GM12891 (cell line): Measurements from ENCODE around the gene RASSF6.

ENCODE experiments used
- DNase-seq: peaks from one replicate; pipeline ENCODE4 v3.0.0; 2011; ENCODE audit warnings: low spot score; ENCODE audit not compliant: insufficient read length
- FAIRE-seq: peaks from 2 replicates; lab custom pipeline; 2011; peaks lifted over from hg19 to GRCh38; lab: Jason Lieb, UNC
- PAX5 ChIP-seq: IDR thresholded peaks from 2 replicates; pipeline ENCODE4 v1.6.1; 2011; ENCODE audit warnings: low read length, moderate library complexity, mild to moderate bottlenecking; ENCODE audit not compliant: insufficient read depth, severe bottlenecking
- POLR2A ChIP-seq: IDR thresholded peaks from 2 replicates; pipeline ENCODE4 v1.6.1; 2011; ENCODE audit warnings: low read depth, low read length, control low read depth
- POLR2AphosphoS5 ChIP-seq: IDR thresholded peaks from 2 replicates; pipeline ENCODE4 v1.6.1; 2011; ENCODE audit warnings: low read depth, low read length, control low read depth
- POU2F2 ChIP-seq: IDR thresholded peaks from 2 replicates; pipeline ENCODE4 v1.6.1; 2011; ENCODE audit warnings: low read depth, mild to moderate bottlenecking, control low read depth, low read length, moderate library complexity
- SPI1 ChIP-seq: IDR thresholded peaks from 2 replicates; pipeline ENCODE4 v1.6.1; 2011; ENCODE audit warnings: low read depth, low read length, control low read depth
- TAF1 ChIP-seq: IDR thresholded peaks from 2 replicates; pipeline ENCODE4 v1.6.1; 2011; ENCODE audit warnings: low read depth, low read length, control low read depth

RASSF6 gene

DNA sequence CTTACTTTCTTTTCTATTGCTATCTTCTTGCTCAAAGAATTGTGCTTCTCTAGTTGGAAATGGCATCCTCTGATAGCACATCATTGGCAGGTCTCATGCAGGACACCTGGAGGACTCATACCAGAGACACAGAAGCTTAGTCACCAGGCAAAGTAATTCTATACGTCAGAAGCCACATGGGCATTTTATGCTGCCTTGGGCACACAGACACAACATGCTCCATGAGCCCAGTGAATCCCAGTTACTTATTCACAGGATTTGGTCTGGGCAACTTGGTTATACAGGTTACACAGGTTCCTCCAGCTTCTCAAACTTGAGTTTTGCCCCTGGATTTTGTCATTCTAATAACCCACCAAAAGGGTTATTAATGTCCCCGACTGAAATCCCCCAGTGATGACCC is 7.1 kb downstream of the RASSF6 start:
- FAIRE-seq (no peak), DNase-seq (no peak)
- no peak for TF ChIP-seq POU2F2
- TF ChIP-seq POLR2AphosphoS5 = no peak
- no peak for TF ChIP-seq SPI1
- no peak for TF ChIP-seq PAX5
- TF ChIP-seq TAF1 = no peak
- TF ChIP-seq POLR2A = no peak

DNA sequence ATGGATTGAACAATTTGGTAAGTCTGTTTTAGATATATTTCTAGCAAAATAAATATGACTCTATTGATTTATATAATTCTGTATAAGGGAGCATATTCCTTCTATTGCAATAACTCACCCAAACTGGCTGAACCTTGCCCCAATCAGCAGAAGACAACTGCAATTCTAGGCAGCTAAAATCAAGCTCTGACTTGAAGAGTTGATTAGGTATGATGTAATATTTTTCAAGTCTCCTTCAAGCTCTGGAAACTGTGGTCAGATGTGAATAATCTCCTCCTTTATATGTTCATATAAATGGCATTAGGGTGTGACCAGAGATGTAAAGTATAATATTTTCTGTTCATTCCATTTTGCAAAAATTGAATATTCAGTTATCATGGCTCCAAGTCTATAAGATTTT is 8.2 kb downstream of the RASSF6 start:
- DNase-seq = no peak
- no peak for FAIRE-seq
- TF ChIP-seq POLR2A (no peak), POLR2AphosphoS5 (no peak), TAF1 (no peak), POU2F2 (no peak), PAX5 (no peak), SPI1 (no peak)

DNA sequence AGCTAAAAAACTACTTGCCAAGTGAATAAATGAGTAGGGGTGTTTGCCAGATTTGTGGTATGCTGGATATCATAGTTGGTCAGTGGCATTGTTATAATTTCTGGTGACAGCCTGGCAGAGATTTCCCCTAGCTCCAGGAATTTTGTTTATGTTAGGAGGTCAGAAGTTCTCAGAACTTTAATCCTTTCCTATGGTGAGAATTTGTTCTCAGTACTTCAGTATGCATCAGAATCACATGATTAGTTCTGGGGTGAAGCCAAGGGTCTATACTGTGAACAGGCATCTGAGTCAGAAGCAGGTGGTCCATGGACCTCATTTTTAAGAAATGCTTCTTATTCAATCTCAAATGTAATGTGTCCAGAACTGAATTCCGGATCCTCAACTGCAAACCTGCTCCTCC is 10.5 kb downstream of the RASSF6 start:
- DNase-seq (no peak), FAIRE-seq (no peak)

DNA sequence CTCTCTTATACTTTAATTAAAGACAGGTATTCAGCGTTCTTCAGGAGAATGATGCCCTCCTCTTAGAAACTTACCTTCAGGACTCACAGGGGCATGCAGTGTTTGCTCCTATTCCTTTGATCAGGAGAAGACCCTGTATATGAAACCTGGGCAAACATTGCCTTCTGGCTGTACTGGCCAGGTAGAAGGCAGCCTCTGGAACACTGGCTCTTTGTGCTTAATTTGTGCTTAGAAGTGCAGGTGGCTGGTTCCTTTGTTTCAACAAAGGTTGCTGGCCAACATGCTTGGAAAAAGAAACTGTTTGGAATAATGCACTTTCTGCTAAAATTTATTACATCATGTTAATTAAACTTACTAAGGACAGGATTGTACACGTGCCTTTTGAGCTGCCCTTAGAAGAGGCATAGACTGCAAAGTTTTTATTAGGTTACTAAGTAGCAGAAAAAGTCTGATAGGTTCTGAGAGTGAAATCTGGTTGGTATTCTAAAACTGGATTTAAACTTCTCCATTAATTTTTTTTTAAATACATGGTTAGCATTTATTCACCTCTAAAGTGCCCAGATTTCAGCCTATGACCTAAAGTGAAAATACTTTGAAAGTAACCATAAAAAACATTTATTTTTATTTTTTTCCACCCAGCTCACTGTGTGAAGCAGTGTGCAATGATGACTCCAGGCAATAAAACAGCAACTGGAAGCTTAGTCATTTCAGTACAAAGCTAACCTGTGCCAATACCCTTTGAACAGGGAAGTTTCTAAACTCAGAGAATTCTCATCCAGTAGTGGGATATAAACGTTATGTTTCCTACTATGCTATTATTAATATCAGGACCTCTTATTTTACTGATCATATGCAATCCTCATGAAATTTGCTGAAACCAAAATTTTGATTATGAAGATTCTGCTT is 11.3 kb downstream of the RASSF6 start:
- FAIRE-seq (no peak), DNase-seq (no peak)
- no peak for TF ChIP-seq SPI1

More for the DNA sequence above, 10.5 kb downstream of the RASSF6 start:
- TF ChIP-seq POLR2A = no peak
- TF ChIP-seq POLR2AphosphoS5 = no peak
- TF ChIP-seq TAF1 = no peak
- no peak for TF ChIP-seq POU2F2
- no peak for TF ChIP-seq SPI1
- no peak for TF ChIP-seq PAX5

DNA sequence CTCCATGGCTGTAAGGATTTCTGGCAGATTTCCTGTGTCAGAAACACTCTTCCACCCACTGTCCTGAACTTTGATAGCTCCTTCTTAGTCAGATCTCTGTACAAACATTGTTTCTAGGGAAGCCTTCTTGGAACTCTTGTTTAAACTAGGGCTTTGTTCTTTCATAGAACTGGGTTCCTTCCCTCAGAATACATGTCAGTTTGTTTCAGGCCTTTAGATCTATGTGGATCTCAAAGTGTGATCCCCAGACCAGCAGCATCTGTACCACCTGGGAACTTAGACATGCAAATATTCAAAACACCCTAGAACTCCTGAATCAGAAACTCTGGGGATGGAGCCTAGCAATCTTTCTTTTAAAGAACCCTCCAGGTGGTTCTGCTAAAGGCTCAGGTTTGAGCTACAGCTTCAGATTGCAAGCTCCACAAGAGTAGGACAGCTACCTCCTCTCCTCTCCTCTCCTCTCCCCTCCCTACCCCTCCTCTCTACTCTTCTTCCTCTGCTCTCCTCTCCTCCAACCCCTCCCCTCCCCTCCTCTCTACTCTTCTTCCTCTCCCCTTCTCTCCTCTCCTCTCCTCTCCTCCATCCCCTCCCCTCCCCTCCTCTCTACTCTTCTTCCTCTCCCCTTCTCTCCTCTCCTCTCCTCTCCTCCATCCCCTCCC is 12.7 kb downstream of the RASSF6 start:
- TF ChIP-seq TAF1 (no peak), POU2F2 (no peak)
- FAIRE-seq (no peak), DNase-seq (no peak)

DNA sequence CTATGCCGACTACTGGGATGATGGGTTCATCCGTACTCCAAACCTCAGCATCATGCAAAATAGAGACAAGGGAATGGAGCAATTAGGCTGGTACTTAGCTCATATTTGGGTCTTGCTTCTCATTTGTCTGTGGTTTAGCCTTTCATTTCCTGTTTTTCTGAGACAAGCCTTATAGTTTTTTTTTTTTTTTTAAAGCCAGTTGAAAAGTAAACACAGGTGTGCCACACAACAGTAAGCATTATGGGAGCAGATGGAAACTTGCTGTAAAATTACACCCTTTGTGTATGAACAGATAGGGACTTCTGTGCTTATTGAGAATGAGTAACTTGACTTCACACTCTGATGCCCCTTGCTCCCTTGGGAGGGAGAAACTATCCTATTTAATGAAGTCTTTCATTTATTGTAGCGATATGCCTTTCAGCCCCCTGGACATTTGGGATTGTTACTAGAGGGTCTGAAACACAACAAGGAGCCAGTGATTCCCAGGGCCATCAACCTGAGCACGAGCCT is 13.7 kb downstream of the RASSF6 start:
- FAIRE-seq = peak; percentile 74
- no peak for TF ChIP-seq PAX5
- TF ChIP-seq SPI1 = peak; percentile 88
- DNase-seq = no peak

DNA sequence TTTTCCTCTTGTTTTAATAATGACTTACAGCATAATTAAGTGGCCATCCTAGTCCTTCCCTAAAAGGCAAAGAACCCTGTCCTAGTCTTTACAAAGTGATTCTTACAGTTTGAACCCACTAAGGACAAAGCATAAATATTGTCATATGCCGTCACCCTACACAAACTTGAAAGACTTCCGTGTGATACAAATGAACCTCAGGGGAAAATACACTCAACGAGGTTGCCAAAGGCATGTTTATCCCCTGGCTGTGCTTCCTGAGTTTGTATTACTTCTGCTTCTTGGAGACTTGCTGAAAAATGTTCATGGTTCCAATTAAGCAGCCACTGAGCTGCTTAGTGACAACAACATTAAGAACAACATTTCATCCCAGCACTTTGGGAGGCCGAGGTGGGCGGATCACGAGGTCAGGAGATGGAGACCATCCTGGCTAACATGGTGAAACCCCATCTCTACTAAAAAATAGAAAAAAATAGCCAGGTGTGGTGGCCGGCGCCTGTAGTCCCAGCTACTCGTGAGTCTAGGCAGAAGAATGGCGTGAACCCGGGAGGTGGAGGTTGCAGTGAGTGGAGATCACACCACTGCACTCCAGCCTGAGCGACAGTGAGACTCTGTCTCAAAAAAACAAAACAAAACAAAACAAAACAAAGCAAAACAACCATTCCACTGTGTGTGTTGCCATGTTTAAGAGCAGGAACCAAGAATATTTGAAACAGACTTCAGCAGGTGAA is 16.2 kb downstream of the RASSF6 start:
- FAIRE-seq (no peak), DNase-seq (no peak)
- TF ChIP-seq SPI1 (no peak), PAX5 (no peak), POLR2AphosphoS5 (no peak), POU2F2 (no peak), POLR2A (no peak), TAF1 (no peak)

DNA sequence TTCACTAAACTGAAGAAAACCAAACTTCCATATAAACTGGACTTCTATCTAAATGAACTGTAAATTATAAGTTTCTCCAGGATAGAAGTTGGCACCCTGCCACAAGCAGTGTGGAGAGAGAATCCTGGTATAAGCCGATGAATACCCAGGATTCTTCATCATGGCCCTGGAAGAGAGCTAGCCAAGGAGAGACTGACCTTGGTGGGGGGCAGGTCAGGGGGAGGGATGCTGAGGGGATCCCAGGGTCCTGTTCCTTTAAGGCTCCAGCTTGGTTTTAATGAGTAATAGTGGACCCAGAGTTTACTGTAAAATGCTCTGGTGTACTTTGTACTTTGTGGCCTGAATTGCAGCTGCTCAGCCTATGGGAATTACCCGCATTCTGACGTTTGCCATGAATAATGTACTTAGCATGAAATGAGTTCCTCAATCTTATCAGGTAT is 16.9 kb downstream of the RASSF6 start:
- TF ChIP-seq TAF1 (no peak), SPI1 (peak; percentile 35; the same call in 1 of the 2 replicates)
- no peak for FAIRE-seq
- no peak for DNase-seq

DNA sequence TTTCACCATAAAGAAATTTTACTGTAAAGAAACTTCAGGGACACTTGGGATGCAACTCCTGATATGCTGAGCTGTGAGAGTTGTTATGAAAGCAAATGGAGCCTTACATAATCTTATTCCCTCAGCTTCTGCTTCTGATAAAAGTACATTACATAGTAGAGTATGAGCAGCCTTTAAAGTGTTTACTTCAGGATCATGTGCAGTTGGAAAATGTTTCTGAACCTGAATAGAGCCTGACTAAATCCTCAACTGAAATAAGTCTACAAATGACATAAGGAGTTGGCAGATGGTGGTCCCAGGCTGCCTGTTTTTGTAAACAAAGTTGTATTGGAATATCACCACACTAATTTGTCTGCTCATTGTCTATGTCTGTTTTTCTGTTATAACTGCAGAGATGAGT is 19.3 kb downstream of the RASSF6 start:
- FAIRE-seq (no peak), DNase-seq (no peak)
- TF ChIP-seq POU2F2 (no peak), SPI1 (no peak), PAX5 (no peak), TAF1 (no peak)

DNA sequence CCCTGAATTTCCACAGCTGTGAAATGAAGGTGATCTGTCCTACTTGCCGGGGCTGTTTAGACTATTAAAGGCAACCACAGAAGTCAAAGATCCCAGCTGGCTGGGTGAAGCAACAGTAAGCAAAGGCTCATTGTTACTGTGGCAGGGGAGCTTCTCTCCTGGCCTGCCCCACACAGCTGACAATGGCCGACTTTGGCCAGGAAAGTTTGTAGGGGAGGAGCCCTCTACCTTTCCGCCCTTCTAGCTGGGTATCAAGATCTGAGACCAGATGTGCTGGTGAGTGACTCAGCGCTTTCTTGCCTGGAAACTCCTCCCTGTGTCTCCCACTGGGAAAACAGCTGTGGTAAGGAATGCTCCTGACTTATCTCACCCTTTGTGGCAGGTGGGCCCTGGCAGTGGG is 21.1 kb downstream of the RASSF6 start:
- no peak for TF ChIP-seq POLR2AphosphoS5
- no peak for TF ChIP-seq PAX5
- no peak for TF ChIP-seq TAF1
- TF ChIP-seq POU2F2 = no peak
- TF ChIP-seq POLR2A = no peak
- no peak for TF ChIP-seq SPI1
- FAIRE-seq (no peak), DNase-seq (no peak)
